ENCODE results near the gene TBC1D5. TPM values are rescaled to one million over a fixed set of nuclear protein-coding genes. Genes with fewer than 3 reads are reported as not detected.
A peak's percentile ranks its signal among the peaks of the same experiment; 100 is the strongest.
"Not testable (repeated sequence)": the region's sequence is repeated elsewhere in the genome, so short reads cannot be mapped to it uniquely, and the experiment has no call there.

TBC1D5 gene
- polyA plus RNA-seq, 1 donor from 2014 or later = 63.0 TPM

DNA sequence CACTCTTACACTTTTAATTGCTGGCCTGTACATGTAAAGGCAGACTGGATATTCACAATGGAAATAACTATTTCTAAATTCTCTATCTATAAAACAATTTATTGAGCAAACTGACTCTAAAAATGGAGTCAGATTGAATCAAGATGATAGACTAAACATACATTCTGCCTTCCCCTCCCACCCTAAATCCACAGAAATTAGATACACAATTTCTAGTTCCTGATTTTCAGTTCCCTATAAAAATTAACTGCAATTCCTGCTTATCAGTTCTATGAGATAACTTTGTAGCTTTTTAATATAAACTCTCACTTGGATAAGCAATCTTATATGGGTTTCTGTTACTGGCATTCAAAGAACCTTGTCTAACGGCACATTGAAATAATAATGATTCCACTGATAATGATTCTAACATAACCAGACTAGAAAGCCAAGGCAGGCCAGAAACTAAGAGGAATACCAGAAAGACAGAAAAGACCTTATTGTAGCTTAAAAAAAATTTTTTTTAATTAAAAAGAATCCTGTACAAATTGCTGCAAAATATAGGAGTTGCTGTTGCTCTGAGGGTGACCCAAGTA lies 33.1 kb downstream of the TBC1D5 start:
- Mint-ChIP-seq H3K36me3 (peaks cover 15% of the 10 kb centered on the region), H3K27me3 (no peaks in the 10 kb centered on the region), H3K4me3 (no peak overlapping the region), H3K9me3 (peaks cover 3 to 6% (median 5%) of the 10 kb centered on the region in 3 donors), H3K27ac (peak overlapping the region in 1 of 3 donors; percentile 48), H3K4me1 (peaks cover 7 to 26% (median 18%) of the 10 kb centered on the region in 3 donors)

DNA sequence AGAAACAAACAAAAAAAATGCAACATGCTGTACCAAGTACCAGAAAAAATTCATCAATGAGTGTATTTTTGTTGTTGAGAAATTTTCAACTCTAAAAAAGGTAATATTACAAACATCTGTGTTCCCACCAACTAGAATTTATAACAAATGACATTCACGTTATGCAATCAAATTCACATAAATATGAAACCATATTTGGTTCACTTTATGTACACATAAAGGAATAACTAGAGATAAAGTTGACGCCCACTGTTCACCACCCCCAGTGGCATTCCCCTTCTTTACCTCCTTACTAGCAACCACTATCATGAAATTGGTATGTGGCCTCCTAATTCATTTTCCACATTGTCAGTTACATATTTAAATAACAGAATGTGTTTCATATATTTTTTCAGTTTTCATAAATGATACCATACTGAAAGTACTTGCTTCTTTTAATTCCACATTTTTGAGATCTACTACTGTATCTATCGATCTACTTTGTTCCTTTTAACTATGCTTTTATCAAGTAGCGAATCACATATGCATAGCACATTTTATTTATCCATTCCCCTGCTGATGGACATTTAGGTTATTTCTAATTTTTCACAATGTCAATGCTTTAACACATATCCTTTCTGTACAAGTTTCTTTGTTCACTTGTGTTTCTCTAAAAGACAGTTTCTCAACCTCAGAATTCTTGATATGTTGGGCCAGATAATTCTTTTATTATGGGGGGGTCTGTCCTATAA lies 34.5 kb downstream of the TBC1D5 start:
- Mint-ChIP-seq H3K9me3 (peaks cover 0 to 2% (median 0%) of the 10 kb centered on the region in 3 donors), H3K4me3 (no peak overlapping the region), H3K4me1 (peaks cover 7 to 21% (median 16%) of the 10 kb centered on the region in 3 donors), H3K36me3 (peaks cover 6% of the 10 kb centered on the region), H3K27ac (no peak overlapping the region), H3K27me3 (no peaks in the 10 kb centered on the region)

DNA sequence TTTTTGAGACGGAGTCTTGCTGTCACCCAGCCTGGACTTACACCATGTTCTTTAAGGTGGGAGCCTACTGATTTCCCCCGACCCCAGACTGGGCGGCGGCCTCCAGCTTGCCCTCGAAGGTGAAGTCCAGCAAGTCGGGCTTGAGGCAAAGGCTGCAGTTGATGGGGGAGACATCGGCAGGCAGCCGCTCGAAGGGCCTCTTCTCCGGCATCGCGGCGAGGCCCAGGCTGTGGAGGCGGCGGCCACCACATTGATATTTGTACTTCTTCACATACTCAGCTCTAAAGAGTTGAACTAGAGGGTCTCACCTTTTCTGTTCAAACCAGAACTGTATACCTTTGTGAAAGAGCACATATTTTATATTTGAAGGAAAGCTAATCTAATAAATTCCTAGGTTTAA lies 36.4 kb downstream of the TBC1D5 start:
- Mint-ChIP-seq H3K27ac (peak overlapping the region in 1 of 3 donors; percentile 83), H3K4me1 (peaks cover 8 to 16% (median 14%) of the 10 kb centered on the region in 3 donors)
- not testable (repeated sequence) for H3K4me3 Mint-ChIP-seq, H3K36me3 Mint-ChIP-seq, H3K9me3 Mint-ChIP-seq, H3K27me3 Mint-ChIP-seq

DNA sequence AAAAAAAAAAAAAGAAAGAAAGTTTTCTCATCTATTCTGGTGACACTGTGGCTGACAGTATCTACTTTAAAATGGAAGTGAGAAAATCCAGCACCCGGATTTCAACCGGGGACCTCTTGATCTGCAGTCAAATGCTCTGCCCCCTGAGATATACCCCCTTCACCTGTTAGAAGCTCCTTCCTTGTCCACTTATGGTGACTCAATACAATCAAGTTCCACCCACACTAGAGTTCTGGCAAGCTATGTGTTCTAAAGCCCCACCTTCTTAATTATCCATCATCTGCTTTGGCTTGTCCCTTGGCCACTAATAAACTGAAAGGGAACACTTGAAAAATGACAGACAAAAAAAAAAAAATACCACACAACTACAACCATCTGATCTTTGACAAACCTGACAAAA lies 42.6 kb downstream of the TBC1D5 start:
- peak overlapping the region in 1 of 4 donors; percentile 77 for H3K4me3 Mint-ChIP-seq
- not testable (repeated sequence) for H3K9me3 Mint-ChIP-seq, H3K36me3 Mint-ChIP-seq, H3K27ac Mint-ChIP-seq, H3K27me3 Mint-ChIP-seq
- peaks cover 17 to 27% (median 24%) of the 10 kb centered on the region in 3 donors for H3K4me1 Mint-ChIP-seq

DNA sequence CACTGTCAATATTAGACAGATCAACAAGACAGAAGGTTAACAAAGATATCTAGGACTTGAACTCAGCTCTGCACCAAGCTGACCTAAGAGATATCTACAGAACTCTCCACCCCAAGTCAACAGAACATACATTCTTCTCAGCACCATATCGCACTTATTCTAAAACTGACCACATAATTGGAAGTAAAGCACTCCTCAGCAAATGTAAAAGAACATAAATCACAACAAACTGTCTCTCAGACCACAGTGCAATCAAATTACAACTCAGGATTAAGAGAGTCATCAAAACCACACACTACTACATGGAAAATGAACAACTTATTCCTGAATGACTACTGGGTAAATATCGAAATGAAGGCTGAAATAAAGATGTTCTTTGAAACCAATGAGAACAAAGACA lies 46.8 kb downstream of the TBC1D5 start:
- Mint-ChIP-seq H3K36me3 (peaks cover 10% of the 10 kb centered on the region), H3K4me1 (peaks cover 23 to 41% (median 34%) of the 10 kb centered on the region in 3 donors)
- H3K4me3 Mint-ChIP-seq, H3K27me3 Mint-ChIP-seq, H3K27ac Mint-ChIP-seq, H3K9me3 Mint-ChIP-seq: not testable (repeated sequence)

DNA sequence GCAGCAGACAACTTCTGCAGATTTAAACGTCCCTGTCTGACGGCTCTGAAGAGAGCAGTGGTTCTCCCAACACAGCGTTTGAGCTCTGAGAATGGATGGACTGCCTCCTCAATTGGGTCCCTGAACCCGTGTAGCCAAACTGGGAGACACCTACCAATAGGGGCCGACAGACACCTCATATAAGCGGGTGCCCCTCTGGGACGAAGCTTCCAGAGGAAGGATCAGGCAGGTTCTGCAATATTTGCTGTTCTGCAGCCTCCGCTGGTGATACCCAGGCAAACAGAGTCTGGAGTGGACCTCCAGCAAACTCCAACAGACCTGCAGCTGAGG lies 48.8 kb downstream of the TBC1D5 start:
- H3K4me1 Mint-ChIP-seq = peaks cover 28 to 50% (median 37%) of the 10 kb centered on the region in 3 donors
- peak overlapping the region in 1 of 4 donors; percentile 60 for H3K4me3 Mint-ChIP-seq
- peaks cover 13% of the 10 kb centered on the region for H3K36me3 Mint-ChIP-seq
- not testable (repeated sequence) for H3K27me3 Mint-ChIP-seq, H3K27ac Mint-ChIP-seq, H3K9me3 Mint-ChIP-seq

DNA sequence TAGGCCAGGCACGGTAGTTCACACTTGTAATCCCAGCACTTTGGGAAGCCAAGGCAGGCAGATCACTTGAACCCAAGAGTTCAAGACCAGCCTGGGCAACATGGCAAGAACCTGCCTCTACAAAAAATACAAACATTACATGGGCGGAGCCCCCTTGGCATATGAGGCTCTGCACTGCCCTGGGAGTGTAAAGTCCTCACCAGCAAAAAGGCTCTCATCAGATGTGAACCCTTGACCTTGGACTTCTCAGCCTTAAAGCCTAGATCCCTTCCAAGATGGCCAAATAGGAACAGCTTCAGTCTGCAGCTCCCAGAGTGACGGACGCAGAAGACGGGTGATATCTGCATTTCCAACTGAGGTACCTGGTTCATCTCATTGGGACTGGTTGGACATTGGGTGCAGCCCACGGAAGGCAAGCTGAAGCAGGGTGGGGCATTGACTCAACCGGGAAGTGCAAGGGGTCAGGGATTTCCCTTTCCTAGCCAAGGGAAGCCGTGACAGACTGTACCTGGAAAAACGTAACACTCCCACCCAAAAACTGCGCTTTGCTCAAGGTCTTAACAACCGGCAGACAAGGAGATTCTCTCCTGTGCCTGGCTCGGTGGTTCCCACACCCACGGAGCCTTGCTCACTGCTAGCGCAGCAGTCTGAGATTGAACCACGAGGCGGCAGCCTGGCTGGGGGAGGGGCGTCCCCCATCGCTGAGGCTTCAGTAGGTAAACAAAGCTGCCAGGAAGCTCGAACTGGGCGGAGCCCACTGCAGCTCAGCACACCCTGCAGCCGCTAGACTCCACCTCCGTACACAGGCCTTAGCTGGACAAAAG lies 49.4 kb downstream of the TBC1D5 start:
- not testable (repeated sequence) for H3K9me3 Mint-ChIP-seq, H3K27ac Mint-ChIP-seq, H3K27me3 Mint-ChIP-seq
- H3K4me1 Mint-ChIP-seq = peaks cover 32 to 54% (median 41%) of the 10 kb centered on the region in 3 donors
- H3K4me3 Mint-ChIP-seq = peak overlapping the region in 2 of 4 donors; percentile 60 to 67
- peaks cover 13% of the 10 kb centered on the region for H3K36me3 Mint-ChIP-seq

DNA sequence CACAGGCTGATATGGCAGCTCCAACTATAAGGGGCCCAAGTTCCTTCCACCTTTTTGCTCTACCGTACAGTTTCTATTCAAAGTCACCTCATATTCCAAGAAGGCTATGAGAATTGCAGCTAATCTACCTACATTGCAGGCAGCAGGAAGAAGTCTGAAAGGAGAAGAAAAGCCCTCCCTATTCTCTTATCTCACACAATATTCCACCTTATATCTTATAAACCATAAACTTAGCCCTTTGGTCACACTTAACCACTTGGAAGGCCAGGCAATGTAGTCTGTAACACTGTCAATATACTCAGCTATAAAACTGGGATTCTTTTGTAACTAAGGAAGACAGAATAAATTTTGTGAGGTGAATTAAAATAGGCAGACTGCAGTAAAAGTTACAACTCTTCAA lies 54.9 kb downstream of the TBC1D5 start:
- no peak overlapping the region for H3K27ac Mint-ChIP-seq

DNA sequence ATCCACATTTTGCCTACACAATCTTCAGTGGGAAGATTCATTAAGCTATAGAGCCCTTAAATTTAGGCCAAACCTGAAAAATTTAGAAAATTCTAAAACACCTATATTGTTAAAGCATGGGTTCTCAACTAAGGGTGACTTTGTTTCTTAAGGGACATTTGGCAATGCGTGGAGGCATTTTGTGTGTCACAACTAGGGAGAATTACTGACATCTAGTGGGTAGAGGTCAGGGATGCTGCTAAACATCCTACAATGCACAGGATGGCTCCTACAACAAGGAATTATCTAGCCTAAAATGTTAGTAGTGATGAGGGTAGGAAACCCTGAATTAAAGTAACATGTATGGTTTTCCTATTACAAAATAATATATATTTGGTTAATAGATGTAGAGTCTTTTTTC lies 55.8 kb downstream of the TBC1D5 start:
- Mint-ChIP-seq H3K36me3 (peaks cover 5% of the 10 kb centered on the region), H3K4me1 (peaks cover 16 to 35% (median 18%) of the 10 kb centered on the region in 3 donors), H3K4me3 (no peak overlapping the region), H3K27ac (no peak overlapping the region), H3K27me3 (no peaks in the 10 kb centered on the region), H3K9me3 (no peaks in the 10 kb centered on the region)

More for the DNA sequence above, 54.9 kb downstream of the TBC1D5 start:
- Mint-ChIP-seq H3K9me3 (no peaks in the 10 kb centered on the region), H3K4me1 (peaks cover 17 to 35% (median 18%) of the 10 kb centered on the region in 3 donors), H3K4me3 (no peak overlapping the region), H3K36me3 (peaks cover 6% of the 10 kb centered on the region), H3K27me3 (no peaks in the 10 kb centered on the region)

DNA sequence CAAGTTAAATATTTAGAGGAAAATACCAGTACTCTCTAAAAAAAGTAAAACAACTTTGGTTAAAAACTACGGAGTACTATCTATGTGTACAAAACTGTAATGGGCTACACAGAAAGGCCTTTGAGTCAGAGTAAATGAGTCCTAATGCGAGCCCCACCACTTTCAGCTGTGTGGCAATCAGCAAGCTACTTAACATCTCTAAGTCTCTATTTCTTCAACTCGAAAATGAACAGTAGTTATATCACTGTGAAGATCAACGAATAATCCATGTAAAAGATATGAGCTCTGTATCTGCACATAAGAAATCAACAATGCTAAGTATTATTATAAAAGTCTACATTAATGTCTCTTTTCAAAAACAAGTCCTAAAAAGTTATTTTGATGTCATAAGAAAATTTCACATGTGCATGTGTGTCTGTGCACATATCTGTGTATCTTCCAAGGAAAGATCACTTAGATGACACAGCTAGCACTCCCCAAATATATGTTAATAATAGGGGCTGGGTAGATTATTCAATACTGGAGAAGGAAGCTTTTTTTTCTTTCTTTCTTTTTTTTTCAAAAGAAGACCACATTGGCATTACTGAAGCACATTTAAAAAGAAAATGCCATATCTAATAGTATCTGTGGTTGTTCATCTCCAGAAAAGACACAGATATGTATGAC lies 58.8 kb downstream of the TBC1D5 start:
- Mint-ChIP-seq H3K27me3 (no peaks in the 10 kb centered on the region), H3K27ac (no peak overlapping the region), H3K4me1 (peaks cover 11 to 25% (median 11%) of the 10 kb centered on the region in 3 donors), H3K9me3 (no peaks in the 10 kb centered on the region), H3K4me3 (no peak overlapping the region), H3K36me3 (no peaks in the 10 kb centered on the region)

DNA sequence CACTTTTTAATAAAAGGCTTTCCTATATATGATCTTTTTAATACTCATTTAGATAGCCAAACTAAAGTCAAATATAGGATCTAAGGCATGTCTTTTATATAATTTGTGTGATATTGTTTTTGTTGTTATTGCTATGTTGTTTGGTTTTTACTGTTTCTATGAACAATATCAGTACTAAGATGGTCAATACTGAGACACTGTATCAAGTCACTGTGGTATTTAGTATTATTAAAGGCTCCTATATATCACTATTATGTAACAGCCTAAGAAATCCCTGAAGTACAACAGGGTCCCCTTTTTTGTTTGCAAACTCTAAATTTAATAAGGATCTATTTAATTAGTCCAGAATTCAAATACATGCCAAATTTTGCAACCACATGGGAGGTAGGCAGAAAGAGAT lies 61.9 kb downstream of the TBC1D5 start:
- H3K9me3 Mint-ChIP-seq = no peaks in the 10 kb centered on the region
- no peak overlapping the region for H3K27ac Mint-ChIP-seq
- H3K36me3 Mint-ChIP-seq = no peaks in the 10 kb centered on the region
- H3K27me3 Mint-ChIP-seq = no peaks in the 10 kb centered on the region
- H3K4me1 Mint-ChIP-seq = peaks cover 1 to 5% (median 3%) of the 10 kb centered on the region in 3 donors
- H3K4me3 Mint-ChIP-seq = no peak overlapping the region

DNA sequence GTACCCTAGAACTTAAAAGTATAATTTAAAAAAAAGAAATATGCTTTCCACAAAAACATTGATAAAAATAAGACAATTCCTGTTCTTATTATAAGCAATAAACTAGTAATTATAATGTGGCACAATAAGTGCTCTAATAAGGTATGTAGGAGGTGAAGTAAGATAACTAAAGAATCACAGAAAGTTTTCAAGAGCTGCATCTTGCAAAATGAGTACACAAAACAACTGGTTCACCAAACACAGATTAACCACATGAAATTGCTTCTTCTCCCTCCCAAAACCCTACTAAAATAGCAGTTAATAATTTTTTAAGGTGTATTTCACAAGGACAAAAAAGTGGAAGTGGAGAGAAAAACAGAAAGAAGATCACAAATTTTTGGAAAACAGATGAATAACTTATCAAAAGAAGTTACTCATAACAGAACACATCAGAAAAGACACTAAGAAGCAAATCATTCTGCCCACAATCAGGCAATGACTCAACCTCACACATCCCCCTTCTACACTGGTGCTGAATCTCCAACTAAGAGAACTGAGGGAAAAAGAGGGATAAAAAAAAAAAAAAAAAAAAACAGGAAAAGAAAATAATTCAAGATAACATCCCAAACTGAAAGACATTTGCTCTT lies 64.2 kb downstream of the TBC1D5 start:
- peaks cover 3 to 4% (median 4%) of the 10 kb centered on the region in 3 donors for H3K4me1 Mint-ChIP-seq
- no peaks in the 10 kb centered on the region for H3K9me3 Mint-ChIP-seq
- H3K4me3 Mint-ChIP-seq = no peak overlapping the region
- no peak overlapping the region for H3K27ac Mint-ChIP-seq
- no peaks in the 10 kb centered on the region for H3K36me3 Mint-ChIP-seq
- H3K27me3 Mint-ChIP-seq = no peaks in the 10 kb centered on the region

DNA sequence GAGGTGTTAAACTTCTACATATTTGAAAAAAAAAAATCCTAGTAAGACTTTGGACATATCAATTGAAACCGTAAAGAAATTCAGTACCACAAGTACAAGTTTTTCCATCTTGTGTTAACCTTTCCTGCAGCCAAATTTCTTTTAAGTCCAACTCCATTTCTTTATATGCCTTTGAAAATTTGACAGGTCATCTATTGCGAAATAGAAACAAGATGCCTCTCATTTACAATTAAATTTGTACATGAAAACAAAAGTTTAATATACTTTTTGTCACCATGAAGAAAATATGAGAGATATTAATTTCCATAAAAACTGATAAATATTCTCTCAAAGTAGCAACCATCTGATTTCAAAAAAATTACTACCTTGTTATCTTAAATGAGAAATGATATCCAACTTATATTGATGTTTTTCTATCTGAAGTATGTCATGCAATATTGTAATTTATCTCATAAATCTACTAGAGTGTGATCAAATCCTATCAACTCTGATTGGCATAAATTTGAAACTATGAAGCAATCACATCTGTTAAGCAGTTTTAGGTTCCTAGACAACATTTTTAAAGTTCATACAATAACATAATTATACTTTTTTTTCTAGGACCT lies 68.2 kb downstream of the TBC1D5 start:
- Mint-ChIP-seq H3K4me1 (peaks cover 6 to 10% (median 8%) of the 10 kb centered on the region in 3 donors), H3K4me3 (no peak overlapping the region), H3K27me3 (no peaks in the 10 kb centered on the region), H3K27ac (no peak overlapping the region), H3K36me3 (peaks cover 6% of the 10 kb centered on the region), H3K9me3 (no peaks in the 10 kb centered on the region)

DNA sequence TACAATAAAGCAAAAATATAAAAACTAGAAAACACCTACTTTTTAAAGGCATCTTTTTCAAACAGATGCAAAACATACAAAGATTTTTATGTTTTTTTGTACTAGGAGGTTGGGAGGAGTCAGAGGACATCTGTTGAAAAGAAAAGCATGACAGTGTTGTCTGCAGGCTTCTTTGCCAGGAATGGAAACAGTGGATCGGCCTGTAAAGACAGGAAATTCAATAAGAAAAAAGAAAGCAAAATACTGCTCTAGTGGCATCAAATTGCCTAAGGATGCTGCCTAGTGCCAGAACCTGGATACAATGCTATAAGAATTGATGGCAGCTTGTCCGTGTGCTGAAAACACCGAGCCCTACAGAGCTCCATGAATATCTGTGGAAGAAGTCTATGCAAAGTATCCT lies 69.9 kb downstream of the TBC1D5 start:
- Mint-ChIP-seq H3K27me3 (no peaks in the 10 kb centered on the region), H3K4me3 (no peak overlapping the region), H3K27ac (no peak overlapping the region), H3K36me3 (peaks cover 9% of the 10 kb centered on the region), H3K9me3 (no peaks in the 10 kb centered on the region), H3K4me1 (peaks cover 4 to 10% (median 8%) of the 10 kb centered on the region in 3 donors)
